Nucleus accumbens (tissue), 56 donors: ENCODE results near the gene GCDH.

Experiments
- DNase-seq, 56 donors: peaks; one replicate each; lab custom pipeline; 2025; lab: John Stamatoyannopoulos, UW

GCDH gene

GRCh38 chr19:12937927-12938778 is 47.2 kb downstream of the GCDH start, which contains the start of gene CALR:
Gene CALR (plus strand): TSS chr19:12938609. CDS start chr19:12938680, 71 bp downstream.
- peak; percentile 86 to 100 (median 99) for DNase-seq

- peak in 2 of 56 donors; percentile 23 to 47 for DNase-seq
Measured at GRCh38 chr19:12938779-12939601, 48.0 kb downstream of the GCDH start.

GRCh38 chr19:12939975-12940423 is 49.0 kb downstream of the GCDH start:
- no peak for DNase-seq

GRCh38 chr19:12940897-12941296 is 49.9 kb downstream of the GCDH start:
- no peak for DNase-seq

DNA sequence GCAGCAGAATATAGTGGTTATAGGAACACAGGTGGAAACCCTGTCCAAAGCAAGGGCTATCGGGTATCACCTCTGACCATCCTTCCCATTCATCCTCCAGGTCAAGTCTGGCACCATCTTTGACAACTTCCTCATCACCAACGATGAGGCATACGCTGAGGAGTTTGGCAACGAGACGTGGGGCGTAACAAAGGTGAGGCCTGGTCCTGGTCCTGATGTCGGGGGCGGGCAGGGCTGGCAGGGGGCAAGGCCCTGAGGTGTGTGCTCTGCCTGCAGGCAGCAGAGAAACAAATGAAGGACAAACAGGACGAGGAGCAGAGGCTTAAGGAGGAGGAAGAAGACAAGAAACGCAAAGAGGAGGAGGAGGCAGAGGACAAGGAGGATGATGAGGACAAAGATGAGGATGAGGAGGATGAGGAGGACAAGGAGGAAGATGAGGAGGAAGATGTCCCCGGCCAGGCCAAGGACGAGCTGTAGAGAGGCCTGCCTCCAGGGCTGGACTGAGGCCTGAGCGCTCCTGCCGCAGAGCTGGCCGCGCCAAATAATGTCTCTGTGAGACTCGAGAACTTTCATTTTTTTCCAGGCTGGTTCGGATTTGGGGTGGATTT is 52.6 kb downstream of the GCDH start:
- DNase-seq, result no peak

- DNase-seq, result no peak
Measured at GRCh38 chr19:12944104-12944674, 53.2 kb downstream of the GCDH start.

DNA sequence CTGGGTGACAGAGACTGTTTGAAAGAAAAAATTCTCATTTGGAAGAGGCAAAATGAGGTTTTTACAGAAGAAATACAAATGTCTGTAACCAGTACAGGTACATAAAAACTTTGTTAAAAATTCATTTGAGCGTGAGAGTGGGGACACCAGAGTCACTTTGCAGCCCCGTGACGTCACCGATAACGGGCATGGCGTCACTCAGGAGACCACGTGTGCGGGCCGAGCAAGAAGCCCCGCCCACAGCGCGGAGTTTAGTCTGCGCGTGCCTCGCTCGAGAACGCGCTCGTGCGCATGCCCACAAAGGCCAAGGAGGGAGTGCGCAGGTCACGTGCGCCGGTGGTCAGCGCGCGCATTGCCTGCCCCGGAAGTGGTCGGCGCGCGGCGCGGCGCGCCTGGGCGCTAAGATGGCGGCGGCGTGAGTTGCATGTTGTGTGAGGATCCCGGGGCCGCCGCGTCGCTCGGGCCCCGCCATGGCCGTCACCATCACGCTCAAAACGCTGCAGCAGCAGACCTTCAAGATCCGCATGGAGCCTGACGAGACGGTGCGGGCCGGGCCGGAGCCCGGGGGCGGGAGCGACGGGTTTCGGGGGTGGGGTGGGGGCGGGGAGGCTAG is 54.6 kb downstream of the GCDH start, which contains the start of gene RAD23A:
RAD23A (plus strand) TSS at position 384 of the 613 bp plus-strand sequence; CDS start at position 471, 87 bp downstream.
- peak; percentile 45 to 94 (median 83) for DNase-seq

DNA sequence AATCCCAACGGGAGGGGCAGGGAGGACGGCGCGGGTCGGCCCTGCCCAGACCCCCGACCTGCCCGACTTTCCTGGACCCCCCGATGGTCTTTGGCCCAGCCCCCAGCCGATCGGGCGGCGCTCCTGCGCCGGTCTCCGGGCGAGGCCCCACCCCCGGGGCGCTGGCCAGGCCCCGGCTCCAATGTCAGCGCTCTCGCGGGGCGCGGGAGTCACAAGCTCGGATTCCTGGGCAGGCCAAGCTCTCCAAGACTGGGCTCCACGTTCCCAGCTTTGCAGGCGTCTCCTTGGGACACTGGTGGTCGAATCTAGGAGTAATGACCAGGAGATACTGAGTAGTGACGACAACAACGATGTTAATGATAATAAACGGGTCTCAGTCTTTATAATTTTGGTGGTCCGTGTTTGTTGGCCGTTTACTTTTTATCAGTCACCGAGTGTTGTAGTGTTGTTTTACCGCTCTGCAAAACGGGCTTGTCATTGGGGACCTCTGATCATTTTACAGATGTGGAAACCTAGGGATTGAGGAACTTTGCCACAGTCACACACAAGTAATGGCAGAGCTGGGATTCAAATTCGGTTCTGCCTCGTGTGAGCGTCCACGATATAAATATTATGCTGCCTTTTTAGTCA is 55.2 kb downstream of the GCDH start:
- peak in 18 of 56 donors; percentile 15 to 64 (median 43) for DNase-seq

GRCh38 chr19:12946731-12947496 is 56.0 kb downstream of the GCDH start:
- DNase-seq, result no peak

DNA sequence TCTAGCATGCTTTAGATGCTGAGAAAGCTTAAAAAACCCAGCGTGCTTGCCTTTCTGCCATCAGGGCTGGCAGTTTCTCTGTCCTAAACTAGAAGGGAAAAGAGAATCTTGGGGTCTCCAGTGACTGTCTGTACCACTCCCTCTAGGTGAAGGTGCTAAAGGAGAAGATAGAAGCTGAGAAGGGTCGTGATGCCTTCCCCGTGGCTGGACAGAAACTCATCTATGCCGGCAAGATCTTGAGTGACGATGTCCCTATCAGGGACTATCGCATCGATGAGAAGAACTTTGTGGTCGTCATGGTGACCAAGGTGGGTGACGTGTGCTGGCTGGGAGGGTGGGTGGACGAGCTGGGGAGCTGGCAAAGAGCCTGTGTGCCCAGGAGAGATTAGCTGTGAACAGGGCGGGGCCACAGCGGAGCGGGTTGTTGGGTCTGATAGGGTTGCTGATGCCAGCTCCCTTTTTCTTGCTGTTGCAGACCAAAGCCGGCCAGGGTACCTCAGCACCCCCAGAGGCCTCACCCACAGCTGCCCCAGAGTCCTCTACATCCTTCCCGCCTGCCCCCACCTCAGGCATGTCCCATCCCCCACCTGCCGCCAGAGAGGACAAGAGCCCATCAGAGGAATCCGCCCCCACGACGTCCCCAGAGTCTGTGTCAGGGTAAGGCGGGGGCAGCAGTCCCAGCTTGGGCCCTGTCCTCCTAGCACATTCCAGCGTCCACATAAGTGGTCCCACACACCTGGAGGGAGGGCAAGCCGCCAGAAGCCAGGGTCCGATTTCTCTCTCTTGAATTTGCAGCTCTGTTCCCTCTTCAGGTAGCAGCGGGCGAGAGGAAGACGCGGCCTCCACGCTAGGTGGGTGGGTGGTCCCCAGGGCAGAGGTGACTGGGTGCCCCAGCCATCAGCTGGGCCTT is 57.0 kb downstream of the GCDH start:
- peak in 2 of 56 donors; percentile 7 to 9 for DNase-seq

DNA sequence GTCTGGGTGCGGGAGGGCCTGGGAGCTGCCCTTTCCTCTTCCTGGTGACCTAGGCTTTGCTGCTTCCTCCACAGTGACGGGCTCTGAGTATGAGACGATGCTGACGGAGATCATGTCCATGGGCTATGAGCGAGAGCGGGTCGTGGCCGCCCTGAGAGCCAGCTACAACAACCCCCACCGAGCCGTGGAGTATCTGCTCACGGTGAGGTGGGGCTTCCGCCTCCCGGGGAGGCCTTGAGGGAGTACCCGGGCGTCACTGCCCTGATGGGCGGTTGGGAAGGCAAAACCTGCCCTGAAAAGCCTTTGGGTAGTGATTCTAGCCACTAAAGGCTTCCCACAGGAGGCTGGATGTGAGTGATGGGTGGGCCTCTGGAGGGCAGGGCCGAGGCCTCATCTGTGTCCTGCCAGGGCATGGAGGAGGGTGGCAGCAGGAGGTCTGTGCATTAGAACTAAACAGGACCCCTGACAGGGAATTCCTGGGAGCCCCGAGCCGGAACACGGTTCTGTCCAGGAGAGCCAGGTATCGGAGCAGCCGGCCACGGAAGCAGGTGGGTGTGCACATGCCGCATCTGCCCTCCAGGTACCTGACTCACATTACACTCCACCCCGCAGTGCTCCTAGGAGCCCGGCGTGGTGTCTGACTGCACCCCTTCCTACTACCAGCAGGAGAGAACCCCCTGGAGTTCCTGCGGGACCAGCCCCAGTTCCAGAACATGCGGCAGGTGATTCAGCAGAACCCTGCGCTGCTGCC is 57.8 kb downstream of the GCDH start:
- DNase-seq, result no peak
